ENCODE data around the gene AGAP1. TPM values are rescaled to one million over a fixed set of nuclear protein-coding genes. Genes with fewer than 3 reads are reported as not detected.

Gene AGAP1
- polyA plus RNA-seq, 4 donors = 20.2 to 21.2 (median 20.3) TPM

- no peak for DNase-seq (ENCODE audit: low read depth in 4 of 4, low spot score in 3 of 4)
These were observed 541.1 kb downstream of the AGAP1 start for GRCh38 chr2:236034974-236035373.

DNA sequence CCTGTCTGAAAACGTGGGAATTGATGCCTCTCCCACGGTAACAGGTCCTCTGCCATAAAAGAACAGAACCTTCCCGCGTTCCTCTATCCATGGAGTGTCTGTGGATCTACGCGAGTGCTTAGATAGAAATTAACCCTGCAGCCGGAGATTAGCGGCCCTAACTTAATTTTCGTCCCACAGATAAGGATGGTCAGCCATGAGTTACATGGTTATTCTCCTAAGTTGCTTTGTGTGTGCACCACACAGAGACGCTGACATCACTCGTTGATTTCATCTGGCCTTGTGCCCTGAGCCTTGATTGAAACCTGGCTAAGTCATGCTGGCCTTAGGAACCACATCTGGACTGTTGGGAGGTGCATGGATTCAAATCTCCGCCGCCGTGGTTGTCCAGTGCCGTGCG is 542.2 kb downstream of the AGAP1 start:
- no peak for DNase-seq (ENCODE audit: low read depth in 4 of 4, low spot score in 3 of 4)

DNA sequence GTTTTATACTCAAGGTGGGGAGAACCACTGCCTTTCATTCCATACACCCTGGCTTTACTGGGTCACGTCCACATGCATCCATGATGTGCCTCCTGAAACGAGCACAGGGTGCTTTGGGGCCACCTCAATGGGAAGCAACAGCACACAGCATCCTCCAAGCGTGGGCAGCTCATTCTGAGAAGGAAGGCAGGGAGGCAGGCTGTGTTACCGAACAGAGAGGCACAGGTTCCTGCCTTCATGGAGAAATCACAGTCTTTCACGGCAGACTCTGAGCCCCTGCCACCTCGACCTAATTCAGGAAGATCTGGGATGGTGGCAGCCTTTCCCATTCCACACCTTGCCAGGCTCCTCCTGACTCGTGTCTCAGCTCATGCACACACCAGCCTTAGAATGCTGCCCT is 544.3 kb downstream of the AGAP1 start:
- no peak for DNase-seq (ENCODE audit: low read depth in 4 of 4, low spot score in 3 of 4)

- no peak for DNase-seq (ENCODE audit: low read depth in 4 of 4, low spot score in 3 of 4)
These were observed 546.9 kb downstream of the AGAP1 start for GRCh38 chr2:236040600-236041328.

GRCh38 chr2:236041616-236042015 is 547.8 kb downstream of the AGAP1 start:
- no peak for DNase-seq (ENCODE audit: low read depth in 4 of 4, low spot score in 3 of 4)

DNA sequence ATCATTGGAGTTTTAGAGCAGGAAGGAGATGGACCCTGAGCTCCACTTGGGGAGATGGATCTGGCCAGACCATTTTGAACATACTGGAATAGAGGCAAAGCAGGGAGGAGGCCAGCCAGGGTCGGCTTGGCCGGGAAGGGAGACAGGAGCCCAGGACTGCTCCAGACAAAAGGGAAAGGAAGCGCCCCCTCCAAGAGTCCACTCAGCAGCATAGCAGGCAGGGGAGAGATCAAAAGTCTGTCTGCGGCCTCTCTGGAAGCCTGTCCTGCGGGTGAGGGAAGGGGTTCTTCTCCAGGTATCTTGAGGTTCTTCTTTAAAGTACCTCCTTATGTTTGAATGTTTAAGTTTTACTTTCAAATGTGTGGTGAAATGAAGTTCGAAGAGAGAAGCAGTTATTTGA is 548.2 kb downstream of the AGAP1 start:
- DNase-seq (ENCODE audit: low read depth in 4 of 4, low spot score in 3 of 4) = no peak

DNA sequence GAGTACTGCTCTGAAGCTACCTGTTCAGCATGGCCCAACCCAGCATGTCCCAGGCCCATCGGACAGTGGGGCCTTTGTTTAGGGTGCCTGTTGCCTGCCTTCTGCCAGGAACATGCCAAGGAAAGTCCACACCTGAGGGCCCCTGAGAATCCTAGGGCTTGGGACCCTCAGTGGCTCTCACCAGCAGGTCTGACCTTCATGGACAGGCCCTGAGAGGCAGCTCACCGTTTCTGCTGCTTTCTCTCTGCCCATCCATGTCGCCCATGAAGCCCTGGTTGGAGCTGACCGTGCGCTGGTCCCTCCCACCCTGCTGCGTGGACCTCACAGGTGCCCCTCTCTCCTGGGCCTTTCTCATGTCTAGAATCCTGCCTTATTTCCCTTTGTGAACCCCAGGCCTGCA is 550.3 kb downstream of the AGAP1 start:
- no peak for DNase-seq (ENCODE audit: low read depth in 4 of 4, low spot score in 3 of 4)

- DNase-seq (ENCODE audit: low read depth in 4 of 4, low spot score in 3 of 4) = no peak
These were observed 551.7 kb downstream of the AGAP1 start for GRCh38 chr2:236045251-236046235.

- DNase-seq (ENCODE audit: low read depth in 4 of 4, low spot score in 3 of 4) = no peak
These were observed 552.9 kb downstream of the AGAP1 start for GRCh38 chr2:236046715-236047114.

DNA sequence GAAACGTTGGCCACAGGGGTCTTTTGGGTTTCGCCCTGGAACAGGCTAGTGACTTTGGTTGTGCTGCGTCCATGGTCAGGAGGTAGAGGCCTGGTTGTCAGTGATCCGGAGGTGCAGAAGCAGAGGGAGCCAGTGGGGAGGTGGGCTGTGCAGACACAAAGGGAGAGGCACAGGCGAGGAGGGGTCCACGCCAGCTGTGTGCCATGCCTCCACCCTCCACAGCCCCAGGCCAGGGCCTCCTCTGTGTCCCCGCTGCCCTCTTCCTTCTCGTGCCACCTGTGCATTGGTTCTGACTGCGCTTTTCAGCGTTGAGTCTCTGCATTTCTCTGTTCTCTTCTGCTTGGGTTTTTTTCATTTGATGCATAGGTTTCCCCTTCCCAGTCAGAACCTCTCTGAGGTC is 553.3 kb downstream of the AGAP1 start:
- DNase-seq (ENCODE audit: low read depth in 4 of 4, low spot score in 3 of 4) = no peak

GRCh38 chr2:236047886-236048540 is 554.2 kb downstream of the AGAP1 start:
- DNase-seq (ENCODE audit: low read depth in 4 of 4, low spot score in 3 of 4) = no peak

GRCh38 chr2:236049981-236050380 is 556.1 kb downstream of the AGAP1 start:
- no peak for DNase-seq (ENCODE audit: low read depth in 4 of 4, low spot score in 3 of 4)

DNA sequence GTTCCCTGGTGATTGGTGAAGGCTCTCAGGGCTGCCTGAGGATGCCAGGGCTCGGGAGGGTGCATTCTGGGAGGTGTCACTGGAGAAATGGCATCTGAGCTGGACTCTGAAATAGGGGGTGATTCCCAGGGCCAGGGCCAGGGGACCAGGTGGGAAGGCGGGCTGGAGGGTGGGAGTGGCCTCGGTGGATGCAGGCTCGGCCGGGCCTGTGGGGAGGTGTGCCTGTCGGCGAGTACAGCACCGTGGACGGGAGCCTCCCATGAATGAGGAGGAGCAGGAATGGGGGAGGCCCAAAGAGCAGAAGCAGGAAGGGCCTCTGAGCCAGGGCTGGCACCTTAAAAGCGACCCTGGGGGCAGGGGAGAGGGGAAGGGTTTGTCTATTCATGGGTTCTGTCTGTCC is 557.5 kb downstream of the AGAP1 start:
- DNase-seq (ENCODE audit: low read depth in 4 of 4, low spot score in 3 of 4) = no peak

DNA sequence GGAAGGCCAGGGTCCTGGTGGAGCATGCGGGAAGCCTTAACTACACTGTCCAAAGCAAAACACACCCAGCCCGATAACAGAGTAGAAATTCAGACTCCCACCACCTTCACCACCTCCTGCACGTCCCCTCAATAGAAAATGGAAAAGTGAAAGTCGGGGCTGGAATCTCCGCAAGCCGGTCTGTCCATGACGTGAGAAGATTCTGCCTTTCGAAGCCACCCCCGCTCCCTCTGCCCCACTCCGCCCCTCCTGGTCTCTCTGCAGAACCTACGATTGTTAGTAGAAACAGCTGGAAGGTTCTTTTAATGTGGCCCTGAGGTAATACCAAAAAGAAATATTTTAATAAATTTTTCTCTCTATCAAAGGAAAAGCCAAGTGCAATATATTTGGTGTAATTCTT is 558.0 kb downstream of the AGAP1 start:
- DNase-seq (ENCODE audit: low read depth in 4 of 4, low spot score in 3 of 4) = no peak

- DNase-seq (ENCODE audit: low read depth in 4 of 4, low spot score in 3 of 4) = no peak
These were observed 558.4 kb downstream of the AGAP1 start for GRCh38 chr2:236052206-236052605.

DNA sequence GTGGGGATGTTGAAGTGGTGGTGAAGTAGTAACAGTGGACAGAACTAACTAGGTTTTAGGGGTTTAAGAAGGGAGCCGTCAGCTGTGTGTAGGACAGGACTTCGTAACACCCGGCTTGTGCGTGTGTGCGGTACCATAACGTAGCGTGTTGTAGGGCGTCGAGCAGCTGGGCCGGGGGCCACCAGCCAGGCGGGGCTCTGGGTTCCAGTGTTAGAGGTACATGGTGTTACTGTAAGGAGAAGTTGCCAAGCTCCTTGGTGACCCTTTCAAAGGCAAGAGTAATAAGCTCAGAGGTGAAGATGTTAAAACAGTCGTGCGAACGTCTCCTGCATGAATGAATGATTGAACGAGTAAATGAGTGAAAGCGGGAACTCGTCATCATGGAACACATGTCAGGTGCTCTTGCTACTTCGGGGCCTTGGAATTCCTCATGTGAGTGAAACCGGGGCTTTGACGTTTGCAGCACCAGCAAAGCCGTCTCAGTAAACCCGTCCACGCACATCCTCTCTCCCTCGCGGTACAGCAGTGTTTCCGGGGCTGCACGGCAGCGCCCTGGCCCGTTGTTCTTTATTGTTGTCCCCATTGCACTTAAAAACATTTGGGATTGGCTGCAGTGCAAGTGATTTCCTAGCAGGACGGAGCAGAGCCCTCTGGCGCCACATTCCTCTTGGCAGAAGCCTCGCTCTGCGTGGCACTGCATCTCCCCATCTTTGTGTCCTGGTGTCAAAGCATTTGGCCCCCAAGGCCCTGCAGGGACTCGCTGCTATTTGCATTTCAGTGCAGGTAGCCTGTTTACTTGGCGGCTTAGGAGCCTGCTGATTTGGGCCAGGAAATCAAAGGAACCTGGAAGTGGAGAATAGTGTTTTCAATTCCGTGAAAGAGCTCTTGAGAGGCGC is 559.3 kb downstream of the AGAP1 start:
- DNase-seq (ENCODE audit: low read depth in 4 of 4, low spot score in 3 of 4) = no peak

GRCh38 chr2:236054125-236054524 is 560.3 kb downstream of the AGAP1 start:
- DNase-seq (ENCODE audit: low read depth in 4 of 4, low spot score in 3 of 4) = no peak

DNA sequence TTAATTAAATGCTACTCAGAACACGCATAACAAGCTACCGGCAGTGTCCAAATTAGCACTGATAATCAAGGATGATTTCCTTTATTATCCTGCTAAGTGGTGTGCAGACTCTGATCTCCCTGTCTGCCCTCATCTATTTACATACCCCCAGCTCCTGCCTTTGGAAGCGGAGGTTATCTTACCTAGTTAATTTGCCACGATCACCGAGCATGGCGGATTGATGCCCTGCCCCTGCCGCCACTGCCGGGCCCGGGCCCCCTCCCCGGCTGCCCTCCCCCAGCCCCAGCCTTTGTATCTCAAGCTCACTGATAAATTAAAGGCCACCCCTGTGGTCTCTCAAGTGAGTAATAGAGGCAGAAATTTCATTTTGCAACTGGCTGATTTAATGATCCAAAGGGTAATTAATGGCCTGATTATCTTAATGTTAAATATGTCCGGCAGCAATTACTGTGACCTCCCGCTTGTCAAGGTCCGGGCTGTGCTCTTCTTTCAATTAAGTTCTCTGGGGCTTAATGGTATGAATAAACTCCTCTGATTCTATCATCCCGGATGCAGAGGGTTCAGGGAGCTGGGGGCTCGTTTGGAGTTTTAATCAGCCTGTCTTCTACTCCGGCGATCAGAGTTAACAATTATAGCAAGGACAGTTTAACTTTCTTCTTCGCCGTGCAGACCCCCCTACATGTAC is 560.9 kb downstream of the AGAP1 start:
- no peak for DNase-seq (ENCODE audit: low read depth in 4 of 4, low spot score in 3 of 4)

- DNase-seq (ENCODE audit: low read depth in 4 of 4, low spot score in 3 of 4) = no peak
These were observed 561.6 kb downstream of the AGAP1 start for GRCh38 chr2:236055471-236055870.

DNA sequence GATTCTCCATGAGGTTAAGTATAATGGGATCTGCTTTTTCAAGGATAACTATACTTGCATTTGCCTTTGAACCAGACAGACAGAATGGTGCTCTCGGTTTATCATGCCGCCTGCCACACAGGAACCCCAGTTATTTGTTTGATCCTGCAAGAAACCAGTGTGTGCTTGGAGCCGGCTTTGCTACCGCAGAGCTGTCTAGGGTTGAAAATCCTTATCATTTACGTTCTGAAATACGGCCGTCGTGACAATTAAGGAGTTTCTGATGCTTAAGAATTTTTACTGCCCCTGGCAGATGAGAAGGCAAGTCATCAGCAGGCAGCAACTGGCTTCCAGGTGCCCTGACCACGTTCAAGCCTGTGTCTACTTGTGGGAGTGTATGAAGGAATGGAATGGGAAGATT is 562.3 kb downstream of the AGAP1 start:
- DNase-seq (ENCODE audit: low read depth in 4 of 4, low spot score in 3 of 4) = no peak
